Lower leg skin (tissue), 4 donors: ENCODE measurements around the gene RAB15. TPM values are rescaled to one million over a fixed set of nuclear protein-coding genes. Genes with fewer than 3 reads are reported as not detected.

Experiments used
- DNase-seq, 2 donors: peaks; one replicate each; pipeline ENCODE4 v3.0.0-alpha.2; 2019; ENCODE audit warnings: low spot score in 2 of 2
- H3K4me3 ChIP-seq: fragments of 200-600 bp; sonication (generic); 2 replicates; pipeline ENCODE4 v1.5.1; 2017; ENCODE audit warnings: mild to moderate bottlenecking, low read depth; ENCODE audit not compliant: poor library complexity, severe bottlenecking
- POLR2A ChIP-seq, 2 donors: fragments of 450-650 bp; IDR thresholded peaks; one replicate each; pipeline ENCODE4 v1.6.1; 2016 to 2017; ENCODE audit warnings: antibody characterized with exemption in 2 of 2, mild to moderate bottlenecking in 1 of 2, moderate library complexity in 1 of 2
- WGBS, 2 donors: methylation state at CpG; one replicate each; pipeline ENCODE4 v1.1.5; 2018; 5-methylcytosine and 5-hydroxymethylcytosine counted together
- intact Hi-C: fragments of 100-400 bp; cut with DNase I; formaldehyde crosslinking; loops from one replicate; pipeline ENCODE4 v1.15.0; 2023; ENCODE audit warnings: low total_unique reads
- total RNA-seq, 4 donors: library from RNA; depleted of rRNA; stranded (reverse); fragments of >200 nt; gene quantifications; one replicate each; pipeline ENCODE4 v1.1.0, GENCODE V29; 2016
- TF ChIP-seq, protein P1 (sequence below), 3 donors: fragments of 450-650 bp; IDR thresholded peaks; one replicate each; pipeline ENCODE4 v1.5.1; 2016; ENCODE audit warnings: antibody characterized with exemption in 3 of 3, mild to moderate bottlenecking in 3 of 3, moderate library complexity in 2 of 3

RAB15 gene
- total RNA-seq, 4 donors from 2014 or later, result 5.5 to 9.4 (median 7.2) TPM

DNA sequence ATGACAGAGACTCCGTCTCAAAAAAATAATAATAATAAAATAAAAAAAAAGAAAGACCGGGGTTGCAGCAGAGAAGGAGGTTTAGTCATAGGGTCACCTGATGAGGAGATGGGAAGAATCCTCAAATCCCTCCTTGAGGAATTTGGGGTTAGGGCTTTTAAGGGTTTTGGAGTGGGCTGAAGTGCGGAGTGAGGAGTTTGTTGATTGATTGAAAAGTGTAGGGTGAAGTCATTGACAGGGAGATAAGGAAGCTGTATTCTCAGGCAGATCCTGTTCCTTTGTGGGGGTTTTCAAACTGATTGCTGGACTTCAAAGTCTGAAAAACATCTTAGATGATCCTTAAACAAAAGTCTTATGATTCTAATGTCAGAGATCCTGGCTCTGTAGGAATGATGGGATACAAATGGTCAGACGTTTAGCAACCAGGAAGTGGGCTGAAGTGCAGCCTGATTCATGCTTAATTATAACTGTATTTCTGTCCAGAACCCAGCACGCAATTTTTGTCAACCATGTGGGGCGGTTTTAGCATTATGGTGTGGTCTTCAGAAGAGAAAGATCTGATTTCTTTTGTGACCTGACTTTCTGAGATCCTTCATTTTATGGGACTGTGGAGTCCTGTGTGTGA lies 30.6 kb upstream of the RAB15 start:
- DNase-seq, result peak in 1 of 2 donors; percentile 8
- no peak for TF ChIP-seq POLR2A (IDR thresholded peaks at IDR 0.05)
- TF ChIP-seq, protein P1, sequence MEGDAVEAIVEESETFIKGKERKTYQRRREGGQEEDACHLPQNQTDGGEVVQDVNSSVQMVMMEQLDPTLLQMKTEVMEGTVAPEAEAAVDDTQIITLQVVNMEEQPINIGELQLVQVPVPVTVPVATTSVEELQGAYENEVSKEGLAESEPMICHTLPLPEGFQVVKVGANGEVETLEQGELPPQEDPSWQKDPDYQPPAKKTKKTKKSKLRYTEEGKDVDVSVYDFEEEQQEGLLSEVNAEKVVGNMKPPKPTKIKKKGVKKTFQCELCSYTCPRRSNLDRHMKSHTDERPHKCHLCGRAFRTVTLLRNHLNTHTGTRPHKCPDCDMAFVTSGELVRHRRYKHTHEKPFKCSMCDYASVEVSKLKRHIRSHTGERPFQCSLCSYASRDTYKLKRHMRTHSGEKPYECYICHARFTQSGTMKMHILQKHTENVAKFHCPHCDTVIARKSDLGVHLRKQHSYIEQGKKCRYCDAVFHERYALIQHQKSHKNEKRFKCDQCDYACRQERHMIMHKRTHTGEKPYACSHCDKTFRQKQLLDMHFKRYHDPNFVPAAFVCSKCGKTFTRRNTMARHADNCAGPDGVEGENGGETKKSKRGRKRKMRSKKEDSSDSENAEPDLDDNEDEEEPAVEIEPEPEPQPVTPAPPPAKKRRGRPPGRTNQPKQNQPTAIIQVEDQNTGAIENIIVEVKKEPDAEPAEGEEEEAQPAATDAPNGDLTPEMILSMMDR (IDR thresholded peaks at IDR 0.05), result no peak
- no peak overlapping the region for H3K4me3 ChIP-seq
- 74 to 77% methylated on average over 6 of the region's 6 CpGs for WGBS, 2 donors
- intact Hi-C loops, result no loop called here

DNA sequence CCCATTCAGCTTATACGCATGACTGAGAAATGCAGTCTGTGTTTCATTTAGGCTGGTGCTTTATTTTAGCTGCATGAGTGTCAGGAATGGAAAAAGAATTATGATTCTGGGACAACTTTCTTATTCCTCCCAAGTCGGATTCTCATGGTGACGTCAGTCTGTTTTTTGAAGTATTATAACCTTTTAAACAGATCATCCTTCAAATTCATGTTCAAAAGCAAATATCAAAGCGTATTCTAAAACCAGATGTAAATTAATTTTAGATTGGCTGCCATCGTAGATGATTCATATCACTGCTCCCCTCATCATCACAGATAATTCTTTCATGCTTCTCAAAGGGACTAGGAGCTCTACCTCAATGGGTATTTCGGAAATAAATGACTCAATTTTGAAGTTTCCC lies 29.6 kb upstream of the RAB15 start:
- no peak for TF ChIP-seq POLR2A (IDR thresholded peaks at IDR 0.05)
- TF ChIP-seq, protein P1 (IDR thresholded peaks at IDR 0.05), result no peak
- no peak for DNase-seq
- intact Hi-C loops, result no loop called here
- 77 to 81% methylated on average over 6 of the region's 6 CpGs for WGBS, 2 donors
- no peak overlapping the region for H3K4me3 ChIP-seq

DNA sequence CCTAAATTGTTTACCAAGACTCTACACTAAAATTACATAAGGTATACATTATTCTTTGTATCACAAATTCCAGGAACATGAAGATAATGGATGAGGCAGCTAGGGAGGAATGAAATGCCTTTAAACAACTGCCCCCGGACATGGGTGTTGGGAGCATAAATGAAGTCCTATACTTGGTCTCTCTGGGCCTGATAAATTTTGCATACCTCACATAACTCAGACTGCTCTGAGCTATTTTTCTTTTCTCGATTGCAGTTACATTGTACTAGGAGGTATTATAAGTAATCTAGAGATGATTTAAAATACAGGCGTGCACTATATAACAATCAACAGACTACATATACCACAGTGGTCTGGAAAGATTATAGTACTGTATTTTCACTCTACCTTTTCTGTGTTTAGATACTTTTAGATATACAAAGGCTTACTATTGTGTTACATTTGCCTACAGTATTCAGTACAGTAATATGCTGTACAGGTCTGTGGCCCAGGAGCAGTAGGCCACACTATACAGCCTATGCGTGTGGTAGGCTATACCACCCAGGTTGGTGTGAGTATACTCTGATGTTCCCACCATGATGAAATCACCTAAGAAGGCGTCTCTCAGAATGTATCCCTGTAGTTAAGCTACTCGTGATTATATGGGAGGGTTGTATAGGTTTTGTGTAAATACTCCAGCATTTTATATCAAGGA lies 28.9 kb upstream of the RAB15 start:
- DNase-seq, result peak in 1 of 2 donors; percentile 18
- intact Hi-C loops, result no loop called here
- WGBS, 2 donors, result 84 to 87% methylated on average over 6 of the region's 6 CpGs
- no peak overlapping the region for H3K4me3 ChIP-seq
- TF ChIP-seq POLR2A (IDR thresholded peaks at IDR 0.05), result no peak
- TF ChIP-seq, protein P1 (IDR thresholded peaks at IDR 0.05), result no peak

DNA sequence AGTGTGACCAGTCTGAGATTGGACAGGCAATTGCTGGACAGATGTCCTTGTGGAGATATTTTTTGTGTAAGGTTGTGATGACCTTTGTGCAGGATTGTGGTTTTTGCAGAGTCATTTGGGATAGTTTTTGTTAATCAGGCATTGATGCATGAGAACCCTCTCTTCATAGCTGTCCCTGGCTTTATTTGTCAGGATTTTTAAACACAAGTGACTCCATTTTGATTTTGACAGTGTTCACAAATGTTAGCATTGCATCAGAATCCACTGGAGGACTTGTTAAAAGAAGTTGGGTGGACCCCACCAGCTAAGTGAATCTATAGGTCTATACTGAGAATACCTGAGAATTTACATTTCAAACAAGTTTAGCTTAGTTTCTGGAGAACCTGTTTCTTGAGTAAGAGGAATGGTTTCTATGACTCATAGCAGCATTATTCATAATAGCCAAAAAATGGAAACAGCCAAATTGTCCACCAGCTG lies 26.4 kb upstream of the RAB15 start:
- DNase-seq, result no peak
- no peak for TF ChIP-seq POLR2A (IDR thresholded peaks at IDR 0.05)
- TF ChIP-seq, protein P1 (IDR thresholded peaks at IDR 0.05), result no peak
- intact Hi-C loops, result no loop called here
- H3K4me3 ChIP-seq, result no peak overlapping the region

DNA sequence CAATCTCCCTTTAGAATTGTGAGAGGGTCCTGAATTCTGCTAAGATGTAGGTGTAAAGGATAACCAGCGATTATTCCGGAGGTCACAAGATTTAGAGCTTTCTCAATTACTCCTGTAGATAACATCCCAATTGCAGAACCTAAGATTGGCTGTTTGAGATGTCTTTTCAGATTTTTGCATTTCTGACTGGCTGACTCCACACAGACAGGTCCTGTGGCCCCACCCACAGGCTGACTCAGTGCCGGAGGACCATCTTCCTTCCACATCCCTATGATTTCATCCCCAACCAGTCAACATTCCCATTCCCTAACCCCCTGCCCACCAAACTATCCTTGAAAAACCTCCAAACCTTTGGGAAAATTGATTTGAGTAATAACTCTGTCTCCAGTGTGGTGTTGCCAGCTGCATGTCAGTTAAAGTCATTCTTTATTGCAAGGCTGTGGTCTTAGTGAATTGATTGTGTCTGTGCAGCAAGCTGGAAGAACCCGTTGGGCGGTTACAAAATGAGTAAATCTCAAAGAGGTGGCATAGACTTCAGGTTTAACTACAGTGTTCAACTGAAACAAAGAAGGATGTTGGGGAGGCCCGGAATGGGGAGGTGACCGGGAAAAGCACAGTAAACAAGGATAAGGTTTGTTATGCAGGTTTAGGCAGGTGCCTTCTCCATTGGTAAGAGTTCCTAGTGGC lies 25.1 kb upstream of the RAB15 start:
- no peak for TF ChIP-seq POLR2A (IDR thresholded peaks at IDR 0.05)
- TF ChIP-seq, protein P1 (IDR thresholded peaks at IDR 0.05), result no peak
- DNase-seq, result peak; percentile 39 to 48
- intact Hi-C loops, result no loop called here
- WGBS, 2 donors, result 60 to 76% methylated on average over 7 of the region's 7 CpGs
- no peak overlapping the region for H3K4me3 ChIP-seq
